WTC11 (cell line): ENCODE results near the gene FMNL2. TPM values are rescaled to one million over a fixed set of nuclear protein-coding genes. Genes with fewer than 3 reads are reported as not detected.

Experiments used
- ATAC-seq: fragments of 200-7000 bp; cut with Tn5 transposase; 2 replicates; pipeline ENCODE4 v1.10.0; 2021; ENCODE audit warnings: mild to moderate bottlenecking, moderate library complexity
- CTCF ChIA-PET: fragments of 300-600 bp; sonication (Branson Sonifier 250); formaldehyde crosslinking; loops from one replicate; lab custom pipeline; 2021; ENCODE audit warnings: antibody characterized with exemption; lab: Charles Lee
- POLR2A ChIA-PET: fragments of 350-600 bp; sonication (Branson Sonifier 250); formaldehyde crosslinking; loops from one replicate; lab custom pipeline; 2021; ENCODE audit warnings: antibody characterized with exemption; lab: Charles Lee
- DNase-seq: peaks from one replicate; pipeline ENCODE4 v3.0.0; 2021; ENCODE audit warnings: low spot score
- H3K27ac Mint-ChIP-seq: 2 replicates; pipeline ENCODE4 v1.8.0; 2021; ENCODE audit warnings: mixed read lengths
- H3K27me3 Mint-ChIP-seq: 2 replicates; pipeline ENCODE4 v1.8.0; 2021; ENCODE audit warnings: low read depth, mild to moderate bottlenecking, moderate library complexity, mixed read lengths
- H3K36me3 Mint-ChIP-seq: 2 replicates; pipeline ENCODE4 v1.8.0; 2021; ENCODE audit warnings: mixed read lengths
- H3K4me1 Mint-ChIP-seq: 2 replicates; pipeline ENCODE4 v1.8.0; 2022; ENCODE audit warnings: mixed read lengths
- H3K4me3 Mint-ChIP-seq: 2 replicates; pipeline ENCODE4 v1.8.0; 2021; ENCODE audit warnings: mild to moderate bottlenecking, moderate library complexity, mixed read lengths
- H3K9me3 Mint-ChIP-seq: 2 replicates; pipeline ENCODE4 v1.8.0; 2021; ENCODE audit warnings: mixed read lengths
- AFF4 ChIP-seq: sonication (generic); formaldehyde crosslinking; IDR thresholded peaks from 2 replicates; pipeline ENCODE4 v1.8.1; 2023; ENCODE audit warnings: mild to moderate bottlenecking, missing genetic modification reagents, borderline replicate concordance
- FOXK1 ChIP-seq: sonication (generic); formaldehyde crosslinking; IDR thresholded peaks from 2 replicates; pipeline ENCODE4 v1.8.0; 2022; ENCODE audit warnings: mild to moderate bottlenecking, moderate library complexity, missing genetic modification reagents
- GRHL2 ChIP-seq: fragments of 250-450 bp; sonication (Bioruptor Pico); IDR thresholded peaks from 2 replicates; pipeline ENCODE4 v1.8.0; 2022; ENCODE audit warnings: mild to moderate bottlenecking, moderate library complexity; ENCODE audit not compliant: insufficient replicate concordance, severe bottlenecking
- KAT7 ChIP-seq: sonication (generic); formaldehyde crosslinking; IDR thresholded peaks from 2 replicates; pipeline ENCODE4 v1.8.1; 2023; ENCODE audit warnings: missing genetic modification reagents, mild to moderate bottlenecking, borderline replicate concordance
- NFATC4 ChIP-seq: fragments of 250-450 bp; sonication (Bioruptor Pico); IDR thresholded peaks from 2 replicates; pipeline ENCODE4 v1.9.0; 2021; ENCODE audit warnings: mild to moderate bottlenecking
- NFYB ChIP-seq: sonication (generic); formaldehyde crosslinking; conservative IDR thresholded peaks from 2 replicates; pipeline ENCODE4 v1.8.0; 2022; ENCODE audit warnings: low read depth, missing genetic modification reagents
- SMAD4 ChIP-seq: sonication (generic); formaldehyde crosslinking; IDR thresholded peaks from 2 replicates; pipeline ENCODE4 v1.8.0; 2022; ENCODE audit warnings: mild to moderate bottlenecking, missing genetic modification reagents
- SOX15 ChIP-seq: fragments of 250-450 bp; sonication (Bioruptor Pico); IDR thresholded peaks from 2 replicates; pipeline ENCODE4 v1.9.0; 2021; ENCODE audit warnings: mild to moderate bottlenecking
- ZBTB43 ChIP-seq: sonication (generic); formaldehyde crosslinking; IDR thresholded peaks from 2 replicates; pipeline ENCODE4 v1.8.1; 2023; ENCODE audit warnings: mild to moderate bottlenecking, missing genetic modification reagents
- ZNF121 ChIP-seq: sonication (generic); formaldehyde crosslinking; IDR thresholded peaks from 2 replicates; pipeline ENCODE4 v1.8.0; 2023; ENCODE audit warnings: missing genetic modification reagents
- ZNF416 ChIP-seq: fragments of 250-450 bp; sonication (Bioruptor Pico); IDR thresholded peaks from 2 replicates; pipeline ENCODE4 v1.9.0; 2021; ENCODE audit warnings: mild to moderate bottlenecking, inconsistent platforms
- ZNF423 ChIP-seq: fragments of 250-450 bp; sonication (Bioruptor Pico); IDR thresholded peaks from 2 replicates; pipeline ENCODE4 v2.1.2; 2022; ENCODE audit warnings: mild to moderate bottlenecking, moderate library complexity
- total RNA-seq: library from RNA; stranded (reverse); gene quantifications from 3 replicates; pipeline ENCODE4 v1.2.3, GENCODE V29; 2021
- TF ChIP-seq, protein P1 (sequence below): fragments of 200-600 bp; IDR thresholded peaks from 2 replicates; pipeline ENCODE4 v1.8.0; 2022; ENCODE audit warnings: antibody characterized with exemption
- TF ChIP-seq, protein P2 (sequence below): sonication (generic); formaldehyde crosslinking; IDR thresholded peaks from 2 replicates; pipeline ENCODE4 v1.8.0; 2022; ENCODE audit warnings: mild to moderate bottlenecking, missing genetic modification reagents
- TF ChIP-seq, protein P3 (sequence below): sonication (generic); formaldehyde crosslinking; IDR thresholded peaks from 2 replicates; pipeline ENCODE4 v1.8.0; 2022; ENCODE audit warnings: missing genetic modification reagents
- TF ChIP-seq, protein P4 (sequence below): sonication (generic); formaldehyde crosslinking; IDR thresholded peaks from 2 replicates; pipeline ENCODE4 v1.8.0; 2023; ENCODE audit warnings: missing genetic modification reagents
- TF ChIP-seq, protein P5 (sequence below): sonication (generic); formaldehyde crosslinking; IDR thresholded peaks from 2 replicates; pipeline ENCODE4 v1.8.1; 2022; ENCODE audit warnings: low read depth, mild to moderate bottlenecking, moderate library complexity, missing genetic modification reagents, borderline replicate concordance

Gene FMNL2
- total RNA-seq, 1 experiment from 2014 or later, result 43.0 TPM

DNA sequence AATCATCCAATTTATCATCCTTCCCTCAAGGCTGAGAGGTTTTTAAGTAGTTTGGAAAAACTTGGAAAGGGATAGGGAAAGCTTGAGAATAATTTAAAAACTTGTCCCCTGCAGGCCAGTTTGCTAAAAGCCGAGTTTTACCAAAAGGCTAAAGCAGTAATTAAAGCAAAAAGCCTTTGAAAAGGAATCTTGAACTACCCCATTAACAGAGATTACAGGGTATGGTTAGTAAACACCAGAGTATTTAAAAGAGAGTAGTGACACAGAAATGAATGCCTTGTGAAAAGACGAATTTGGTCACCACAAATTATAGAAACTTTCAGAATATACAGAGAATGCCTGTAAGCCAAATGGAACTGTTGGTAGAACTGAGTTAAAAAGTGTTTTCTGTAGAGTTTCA, 85.0 kb downstream of the FMNL2 start:
- no peak overlapping the region for H3K4me3 Mint-ChIP-seq
- no peak overlapping the region for H3K27ac Mint-ChIP-seq
- H3K4me1 Mint-ChIP-seq, result peaks cover 70% of the 10 kb centered on the region

DNA sequence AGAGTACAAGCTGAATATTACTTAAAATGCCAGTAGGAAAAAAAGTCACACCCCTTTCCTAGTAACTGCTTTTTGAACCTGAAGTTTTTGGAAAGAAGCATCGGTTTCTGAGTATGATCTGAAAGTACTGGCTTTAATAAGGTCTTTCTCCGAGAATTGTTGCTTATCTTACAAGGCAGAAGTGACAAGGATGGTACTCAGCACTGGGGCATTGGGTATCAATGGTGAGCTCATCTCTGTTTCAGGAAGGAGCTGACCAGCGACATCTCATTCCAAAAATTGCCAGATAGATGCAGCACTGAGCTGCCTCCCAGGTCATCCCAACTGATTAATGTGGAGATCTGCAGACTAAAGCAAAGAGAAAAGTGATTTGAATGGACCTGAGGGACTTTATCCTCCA, 85.4 kb downstream of the FMNL2 start:
- DNase-seq, result no peak
- Mint-ChIP-seq H3K9me3 (no peaks in the 10 kb centered on the region), H3K36me3 (no peaks in the 10 kb centered on the region), H3K4me3 (no peak overlapping the region), H3K4me1 (peaks cover 75% of the 10 kb centered on the region), H3K27me3 (no peaks in the 10 kb centered on the region), H3K27ac (peak overlapping the region; percentile 55; the same call in 1 of the 2 replicates)
- ChIA-PET POLR2A (no interaction called here), CTCF (interaction anchor here (1.0 to 1.1 kb wide), 2 partner anchors 12 to 216 kb away, joined by 3 to 5 read pairs; no protein-coding TSS in a partner anchor)
- ATAC-seq, result peak; percentile 14; the same call in 1 of the 2 replicates
- TF ChIP-seq ZNF121 (CRISPR knock-in tag) (no peak), NFYB (no peak), SOX15 (no peak), ZBTB43 (no peak), KAT7 (CRISPR knock-in tag) (no peak), SMAD4 (CRISPR knock-in tag) (no peak), GRHL2 (CRISPR knock-in tag) (no peak), ZNF423 (CRISPR knock-in tag) (no peak), AFF4 (CRISPR knock-in tag) (no peak), ZNF416 (CRISPR knock-in tag) (no peak), FOXK1 (CRISPR knock-in tag) (no peak)
- TF ChIP-seq, protein P1, sequence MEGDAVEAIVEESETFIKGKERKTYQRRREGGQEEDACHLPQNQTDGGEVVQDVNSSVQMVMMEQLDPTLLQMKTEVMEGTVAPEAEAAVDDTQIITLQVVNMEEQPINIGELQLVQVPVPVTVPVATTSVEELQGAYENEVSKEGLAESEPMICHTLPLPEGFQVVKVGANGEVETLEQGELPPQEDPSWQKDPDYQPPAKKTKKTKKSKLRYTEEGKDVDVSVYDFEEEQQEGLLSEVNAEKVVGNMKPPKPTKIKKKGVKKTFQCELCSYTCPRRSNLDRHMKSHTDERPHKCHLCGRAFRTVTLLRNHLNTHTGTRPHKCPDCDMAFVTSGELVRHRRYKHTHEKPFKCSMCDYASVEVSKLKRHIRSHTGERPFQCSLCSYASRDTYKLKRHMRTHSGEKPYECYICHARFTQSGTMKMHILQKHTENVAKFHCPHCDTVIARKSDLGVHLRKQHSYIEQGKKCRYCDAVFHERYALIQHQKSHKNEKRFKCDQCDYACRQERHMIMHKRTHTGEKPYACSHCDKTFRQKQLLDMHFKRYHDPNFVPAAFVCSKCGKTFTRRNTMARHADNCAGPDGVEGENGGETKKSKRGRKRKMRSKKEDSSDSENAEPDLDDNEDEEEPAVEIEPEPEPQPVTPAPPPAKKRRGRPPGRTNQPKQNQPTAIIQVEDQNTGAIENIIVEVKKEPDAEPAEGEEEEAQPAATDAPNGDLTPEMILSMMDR, result no peak
- TF ChIP-seq, protein P2, sequence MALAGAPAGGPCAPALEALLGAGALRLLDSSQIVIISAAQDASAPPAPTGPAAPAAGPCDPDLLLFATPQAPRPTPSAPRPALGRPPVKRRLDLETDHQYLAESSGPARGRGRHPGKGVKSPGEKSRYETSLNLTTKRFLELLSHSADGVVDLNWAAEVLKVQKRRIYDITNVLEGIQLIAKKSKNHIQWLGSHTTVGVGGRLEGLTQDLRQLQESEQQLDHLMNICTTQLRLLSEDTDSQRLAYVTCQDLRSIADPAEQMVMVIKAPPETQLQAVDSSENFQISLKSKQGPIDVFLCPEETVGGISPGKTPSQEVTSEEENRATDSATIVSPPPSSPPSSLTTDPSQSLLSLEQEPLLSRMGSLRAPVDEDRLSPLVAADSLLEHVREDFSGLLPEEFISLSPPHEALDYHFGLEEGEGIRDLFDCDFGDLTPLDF (CRISPR knock-in tag), result no peak
- TF ChIP-seq, protein P3, sequence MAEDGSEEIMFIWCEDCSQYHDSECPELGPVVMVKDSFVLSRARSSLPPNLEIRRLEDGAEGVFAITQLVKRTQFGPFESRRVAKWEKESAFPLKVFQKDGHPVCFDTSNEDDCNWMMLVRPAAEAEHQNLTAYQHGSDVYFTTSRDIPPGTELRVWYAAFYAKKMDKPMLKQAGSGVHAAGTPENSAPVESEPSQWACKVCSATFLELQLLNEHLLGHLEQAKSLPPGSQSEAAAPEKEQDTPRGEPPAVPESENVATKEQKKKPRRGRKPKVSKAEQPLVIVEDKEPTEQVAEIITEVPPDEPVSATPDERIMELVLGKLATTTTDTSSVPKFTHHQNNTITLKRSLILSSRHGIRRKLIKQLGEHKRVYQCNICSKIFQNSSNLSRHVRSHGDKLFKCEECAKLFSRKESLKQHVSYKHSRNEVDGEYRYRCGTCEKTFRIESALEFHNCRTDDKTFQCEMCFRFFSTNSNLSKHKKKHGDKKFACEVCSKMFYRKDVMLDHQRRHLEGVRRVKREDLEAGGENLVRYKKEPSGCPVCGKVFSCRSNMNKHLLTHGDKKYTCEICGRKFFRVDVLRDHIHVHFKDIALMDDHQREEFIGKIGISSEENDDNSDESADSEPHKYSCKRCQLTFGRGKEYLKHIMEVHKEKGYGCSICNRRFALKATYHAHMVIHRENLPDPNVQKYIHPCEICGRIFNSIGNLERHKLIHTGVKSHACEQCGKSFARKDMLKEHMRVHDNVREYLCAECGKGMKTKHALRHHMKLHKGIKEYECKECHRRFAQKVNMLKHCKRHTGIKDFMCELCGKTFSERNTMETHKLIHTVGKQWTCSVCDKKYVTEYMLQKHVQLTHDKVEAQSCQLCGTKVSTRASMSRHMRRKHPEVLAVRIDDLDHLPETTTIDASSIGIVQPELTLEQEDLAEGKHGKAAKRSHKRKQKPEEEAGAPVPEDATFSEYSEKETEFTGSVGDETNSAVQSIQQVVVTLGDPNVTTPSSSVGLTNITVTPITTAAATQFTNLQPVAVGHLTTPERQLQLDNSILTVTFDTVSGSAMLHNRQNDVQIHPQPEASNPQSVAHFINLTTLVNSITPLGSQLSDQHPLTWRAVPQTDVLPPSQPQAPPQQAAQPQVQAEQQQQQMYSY, result no peak
- TF ChIP-seq, protein P4, sequence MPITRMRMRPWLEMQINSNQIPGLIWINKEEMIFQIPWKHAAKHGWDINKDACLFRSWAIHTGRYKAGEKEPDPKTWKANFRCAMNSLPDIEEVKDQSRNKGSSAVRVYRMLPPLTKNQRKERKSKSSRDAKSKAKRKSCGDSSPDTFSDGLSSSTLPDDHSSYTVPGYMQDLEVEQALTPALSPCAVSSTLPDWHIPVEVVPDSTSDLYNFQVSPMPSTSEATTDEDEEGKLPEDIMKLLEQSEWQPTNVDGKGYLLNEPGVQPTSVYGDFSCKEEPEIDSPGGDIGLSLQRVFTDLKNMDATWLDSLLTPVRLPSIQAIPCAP (CRISPR knock-in tag), result no peak
- TF ChIP-seq, protein P5, sequence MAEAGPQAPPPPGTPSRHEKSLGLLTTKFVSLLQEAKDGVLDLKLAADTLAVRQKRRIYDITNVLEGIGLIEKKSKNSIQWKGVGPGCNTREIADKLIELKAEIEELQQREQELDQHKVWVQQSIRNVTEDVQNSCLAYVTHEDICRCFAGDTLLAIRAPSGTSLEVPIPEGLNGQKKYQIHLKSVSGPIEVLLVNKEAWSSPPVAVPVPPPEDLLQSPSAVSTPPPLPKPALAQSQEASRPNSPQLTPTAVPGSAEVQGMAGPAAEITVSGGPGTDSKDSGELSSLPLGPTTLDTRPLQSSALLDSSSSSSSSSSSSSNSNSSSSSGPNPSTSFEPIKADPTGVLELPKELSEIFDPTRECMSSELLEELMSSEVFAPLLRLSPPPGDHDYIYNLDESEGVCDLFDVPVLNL (CRISPR knock-in tag), result no peak

More for the DNA sequence above, 85.0 kb downstream of the FMNL2 start:
- DNase-seq (no peak), ATAC-seq (no peak)
- TF ChIP-seq NFATC4 (CRISPR knock-in tag) (no peak), SMAD4 (CRISPR knock-in tag) (no peak)
- Mint-ChIP-seq H3K9me3 (no peaks in the 10 kb centered on the region), H3K36me3 (no peaks in the 10 kb centered on the region), H3K27me3 (no peaks in the 10 kb centered on the region)
- ChIA-PET POLR2A (no interaction called here), CTCF (interaction anchor here (1.0 to 1.1 kb wide), 2 partner anchors 13 to 216 kb away, joined by 3 to 5 read pairs; no protein-coding TSS in a partner anchor)
